Mesendoderm (in vitro differentiated cells): ENCODE measurements around the gene GALK2. TPM values are rescaled to one million over a fixed set of nuclear protein-coding genes. Genes with fewer than 3 reads are reported as not detected.

ENCODE experiments used
- small RNA-seq: library from polyadenylated mRNA; stranded (forward); fragments of <200 nt; extraction: miRNeasy Mini kit (QIAGEN cat#:217004); gene quantifications from one replicate; pipeline ENCODE3, GENCODE V24; 2013; ENCODE audit not compliant: insufficient read depth

The GALK2 gene

Small RNA genes lying within 50 kb of the gene (small RNA-seq; reads per million reads assigned to genes)
- gene MIR4716 (not detected), gene RF00019 (not detected), gene RN7SL307P (not detected)
